ENCODE results near the gene CCL23.
"Not testable (repeated sequence)": the region's sequence is repeated elsewhere in the genome, so short reads cannot be mapped to it uniquely, and the experiment has no call there.

Gene CCL23, protein sequence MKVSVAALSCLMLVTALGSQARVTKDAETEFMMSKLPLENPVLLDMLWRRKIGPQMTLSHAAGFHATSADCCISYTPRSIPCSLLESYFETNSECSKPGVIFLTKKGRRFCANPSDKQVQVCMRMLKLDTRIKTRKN

DNA sequence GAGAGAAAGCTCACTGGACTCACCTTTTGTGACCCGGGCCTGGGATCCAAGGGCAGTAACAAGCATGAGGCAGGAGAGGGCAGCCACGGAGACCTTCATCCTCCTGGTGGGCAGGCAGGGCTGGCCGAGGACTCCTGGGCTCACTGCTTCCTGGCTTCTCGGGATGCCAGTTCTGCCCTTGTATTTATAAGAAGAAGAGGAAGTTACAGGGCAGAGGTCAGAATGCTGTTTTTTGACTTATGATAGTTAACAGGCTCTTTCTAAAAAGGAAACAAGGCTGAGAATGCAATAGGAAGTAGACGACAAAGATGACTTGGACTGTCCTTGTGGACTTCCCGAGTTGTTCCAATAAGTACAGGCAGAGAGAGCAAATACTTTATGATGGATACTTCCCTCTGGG is at the start of gene CCL23:
Gene CCL23, minus strand, starts transcription at position 174 of the 400 bp plus-strand sequence. Its CDS starts 75 bp downstream, at position 99.
- no peak for DNase-seq (ENCODE audit: low read depth in 2 of 2)

GRCh38 chr17:36066365-36066985 is 48.7 kb upstream of the CCL23 start:
- DNase-seq (ENCODE audit: low read depth in 2 of 2): no peak

- no peak for DNase-seq (ENCODE audit: low read depth in 2 of 2)
These were observed 46.2 kb upstream of the CCL23 start, which contains the start of gene CCL18 for GRCh38 chr17:36063786-36064541. Gene CCL18 (plus strand): TSS chr17:36064272. CDS start chr17:36064343, 71 bp downstream.

- no peak for DNase-seq (ENCODE audit: low read depth in 2 of 2)
These were observed 43.0 kb upstream of the CCL23 start for GRCh38 chr17:36060816-36061215.

- DNase-seq (ENCODE audit: low read depth in 2 of 2): no peak
These were observed 41.6 kb upstream of the CCL23 start for GRCh38 chr17:36059406-36059805.

- DNase-seq (ENCODE audit: low read depth in 2 of 2): no peak
These were observed 40.1 kb upstream of the CCL23 start for GRCh38 chr17:36057911-36058310.

DNA sequence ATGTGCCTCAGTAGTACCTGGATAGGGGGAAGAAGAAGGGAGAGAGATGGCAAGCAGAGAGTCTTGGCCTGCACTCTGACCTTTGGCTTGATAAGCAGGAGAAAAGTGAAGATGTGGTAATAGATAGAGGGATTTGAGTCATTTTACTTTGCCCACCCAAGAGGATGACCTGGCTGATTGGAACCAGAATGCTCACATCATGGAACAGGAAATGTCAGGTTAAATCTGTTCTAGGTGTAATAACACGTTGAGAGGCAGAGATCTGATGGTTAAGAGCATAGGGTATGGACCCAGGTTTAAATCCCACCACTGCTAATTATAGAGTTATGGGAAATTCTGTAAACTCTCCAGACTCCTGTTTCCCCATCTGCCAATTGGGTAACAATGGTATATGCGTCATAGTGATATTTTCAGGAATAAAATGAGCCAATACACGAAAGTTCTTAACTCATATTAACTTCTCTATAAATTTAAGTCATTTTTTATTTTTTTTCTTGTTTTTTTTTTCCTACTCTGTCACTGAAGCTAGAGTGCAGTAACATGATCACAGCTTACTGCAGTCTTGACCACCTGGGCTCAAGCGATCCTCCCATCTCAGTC is 38.2 kb upstream of the CCL23 start:
- no peak for DNase-seq (ENCODE audit: low read depth in 2 of 2)

DNA sequence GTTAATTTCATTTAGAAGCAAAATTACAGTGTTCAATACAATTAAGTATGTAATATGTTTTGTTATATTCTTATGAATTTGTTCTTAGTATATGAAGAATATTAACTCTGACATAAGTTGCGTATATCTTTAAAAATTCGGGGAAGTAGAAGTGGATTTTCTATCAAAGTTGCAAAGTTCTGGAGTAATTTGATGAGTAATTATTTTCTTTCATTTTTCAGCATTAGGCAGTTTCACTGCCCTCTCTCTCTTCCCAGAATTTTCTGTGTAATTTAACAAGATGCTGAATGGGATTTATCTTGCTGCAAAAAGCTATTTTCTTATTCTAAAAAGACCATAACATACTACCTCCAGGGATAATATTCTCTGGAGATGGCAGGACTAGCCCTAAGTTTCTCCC is 37.4 kb upstream of the CCL23 start:
- DNase-seq (ENCODE audit: low read depth in 2 of 2): no peak

DNA sequence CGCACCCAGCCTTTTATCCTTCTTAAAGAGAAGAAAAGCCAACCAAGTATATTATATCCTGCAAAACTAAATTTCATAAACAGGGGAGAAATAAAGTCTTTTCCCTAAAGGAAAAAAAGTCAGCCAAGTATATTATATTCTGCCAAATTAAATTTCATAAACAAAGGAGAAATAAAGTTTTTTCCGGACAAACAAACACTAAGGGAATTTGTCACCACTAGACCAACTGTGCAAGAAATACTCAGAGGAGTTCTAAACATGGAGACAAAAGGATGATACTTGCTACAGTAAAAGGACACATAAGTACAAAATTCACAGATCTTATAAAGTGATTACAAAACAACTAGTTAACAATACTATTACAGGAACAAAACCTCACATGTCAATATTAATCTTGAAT is 31.9 kb upstream of the CCL23 start:
- no peak for DNase-seq (ENCODE audit: low read depth in 2 of 2)

GRCh38 chr17:36048066-36048465 is 30.3 kb upstream of the CCL23 start:
- no peak for DNase-seq (ENCODE audit: low read depth in 2 of 2)

DNA sequence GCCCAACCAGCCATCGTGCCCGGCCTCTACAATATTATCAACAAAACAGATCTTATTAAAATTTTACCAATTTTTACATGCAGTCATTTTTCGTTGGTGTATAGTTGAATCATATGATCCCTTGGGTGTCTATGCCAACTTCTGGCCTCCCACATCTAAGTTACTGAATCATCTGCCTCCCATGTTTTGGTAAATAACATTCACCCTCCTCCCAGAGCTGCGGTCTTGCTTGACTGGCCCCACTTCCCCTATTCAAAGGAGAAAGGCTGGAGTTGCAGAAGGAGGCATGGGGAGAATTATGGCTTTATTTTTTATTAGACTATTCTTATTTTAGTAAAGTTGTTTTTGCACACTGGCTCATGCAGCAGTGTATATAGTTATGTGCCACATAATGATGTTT is 18.5 kb upstream of the CCL23 start:
- DNase-seq (ENCODE audit: low read depth in 2 of 2): no peak

DNA sequence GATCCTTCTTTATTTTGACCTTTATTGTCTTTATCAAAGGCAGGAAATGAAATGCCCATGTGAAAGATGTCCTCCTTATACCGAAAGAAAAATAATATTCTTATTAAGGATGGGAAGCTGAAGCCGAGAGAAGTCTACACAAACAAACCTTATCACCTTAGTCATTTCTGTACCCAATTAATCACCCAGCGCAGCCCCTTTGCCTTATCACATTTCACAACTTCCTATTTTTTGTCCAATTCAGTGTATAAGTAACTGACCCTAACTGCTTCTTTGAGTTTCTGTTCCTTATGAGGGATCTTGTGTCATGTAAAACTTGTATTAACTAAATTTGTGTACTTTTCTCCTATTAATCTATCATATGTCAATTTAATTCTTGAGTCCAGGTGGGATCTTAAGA is 16.4 kb upstream of the CCL23 start:
- no peak for DNase-seq (ENCODE audit: low read depth in 2 of 2)

DNA sequence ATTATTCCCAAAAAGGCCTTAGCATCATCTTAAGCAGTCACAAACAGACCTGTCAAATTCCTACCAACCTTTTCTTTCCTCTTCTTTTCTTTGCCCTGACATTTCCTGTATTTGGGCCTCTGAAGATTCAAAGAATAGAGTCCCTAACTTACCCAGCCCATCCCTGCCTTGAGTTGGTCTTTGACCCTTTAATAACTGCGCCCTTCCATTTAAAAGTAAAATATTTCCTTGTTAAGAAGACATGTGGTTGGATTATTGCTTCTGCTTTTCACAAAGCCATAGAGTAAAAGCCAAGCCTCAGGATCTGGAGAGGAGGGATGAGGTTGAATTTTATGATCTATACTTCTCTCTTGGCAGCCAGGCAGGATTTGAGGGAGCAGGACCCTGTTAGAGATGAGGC is 13.2 kb upstream of the CCL23 start:
- no peak for DNase-seq (ENCODE audit: low read depth in 2 of 2)

DNA sequence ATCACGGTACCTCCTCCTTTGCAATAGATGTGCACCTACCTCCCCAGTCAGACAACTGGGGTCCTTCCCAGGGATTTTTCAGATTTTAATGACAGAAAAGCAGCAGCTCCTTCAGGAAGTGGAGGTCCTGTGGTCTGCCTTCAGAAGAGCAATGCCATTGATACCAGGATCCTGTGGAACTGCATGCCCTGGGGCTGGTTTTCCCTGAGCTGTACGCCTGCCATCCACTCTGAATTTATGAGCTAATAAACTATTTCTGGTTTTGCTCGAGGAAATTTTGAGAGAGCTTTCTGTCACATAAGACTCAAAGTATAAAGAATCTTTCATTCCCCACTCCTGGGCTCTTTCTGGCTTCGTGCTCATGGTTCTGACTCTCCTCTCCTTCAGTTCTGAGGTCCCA is 10.0 kb upstream of the CCL23 start:
- no peak for DNase-seq (ENCODE audit: low read depth in 2 of 2)

GRCh38 chr17:36024106-36024869 is 6.5 kb upstream of the CCL23 start:
- DNase-seq (ENCODE audit: low read depth in 2 of 2): no peak

GRCh38 chr17:36019423-36019822 is 1.7 kb upstream of the CCL23 start:
- DNase-seq (ENCODE audit: low read depth in 2 of 2): no peak

DNA sequence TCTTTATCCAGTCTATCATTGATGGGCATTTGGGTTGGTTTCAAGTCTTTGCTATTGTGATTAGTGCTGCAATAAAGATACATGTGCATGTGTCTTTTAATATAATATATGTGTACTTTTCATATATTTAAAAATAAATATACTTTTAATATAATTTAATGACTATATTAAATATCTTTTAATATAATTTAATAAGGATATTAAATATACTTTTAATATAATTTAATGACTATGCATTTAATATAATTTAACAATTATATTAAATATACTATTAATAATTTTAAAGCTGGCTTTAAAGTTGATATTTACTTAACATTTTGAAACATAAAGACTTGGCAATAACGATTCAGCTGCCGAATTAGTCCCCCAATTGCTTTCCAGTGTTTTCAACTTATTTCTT is 1.2 kb downstream of the CCL23 start:
- DNase-seq (ENCODE audit: low read depth in 2 of 2): no peak

DNA sequence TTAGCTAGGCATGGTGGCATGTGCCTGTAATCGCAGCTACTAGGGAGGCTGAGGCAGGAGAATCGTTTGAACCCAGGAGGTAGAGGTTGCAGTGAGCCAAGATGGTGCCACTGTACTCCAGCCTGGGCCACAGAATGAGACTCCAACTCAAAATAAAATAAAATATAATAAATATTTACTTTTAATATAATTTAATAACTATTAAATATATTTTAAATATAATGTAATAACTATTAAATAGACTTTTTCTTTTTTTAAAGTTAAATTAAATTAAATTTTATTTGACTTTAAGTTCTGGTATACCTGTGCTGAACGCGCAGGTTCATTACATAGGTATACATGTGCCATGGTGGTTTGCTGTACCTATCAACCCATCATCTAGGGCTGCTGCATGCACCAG is 1.9 kb downstream of the CCL23 start:
- not testable (repeated sequence) for DNase-seq (ENCODE audit: low read depth in 2 of 2)

- DNase-seq (ENCODE audit: low read depth in 2 of 2): no peak
These were observed 2.8 kb downstream of the CCL23 start for GRCh38 chr17:36014946-36015345.

DNA sequence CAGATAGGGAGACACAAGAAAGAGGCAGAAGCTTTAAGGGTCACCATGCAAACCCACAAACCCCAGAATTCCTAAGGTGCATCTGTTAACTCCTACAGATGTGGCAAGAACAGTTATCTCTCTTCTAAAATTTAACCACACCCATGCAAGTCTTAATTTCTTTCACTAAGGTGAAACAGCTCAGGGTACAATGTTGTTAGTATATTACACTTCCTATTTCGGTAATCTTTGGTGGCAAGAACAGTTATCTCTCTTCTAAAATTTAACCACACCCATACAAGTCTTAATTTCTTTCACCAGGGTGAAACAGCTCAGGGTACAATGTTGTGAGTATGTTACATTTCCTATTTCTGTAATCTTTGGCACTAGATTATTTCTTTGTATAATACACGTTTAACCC is 6.6 kb downstream of the CCL23 start:
- no peak for DNase-seq (ENCODE audit: low read depth in 2 of 2)

GRCh38 chr17:36008998-36009665 is 8.6 kb downstream of the CCL23 start:
- DNase-seq (ENCODE audit: low read depth in 2 of 2): no peak

All from fibroblast of skin of left biceps (primary cell).